Activated CD4-positive, alpha-beta T cell treated with anti-CD3 and anti-CD28 coated beads, Interleukin-2, Interleukin-6, amounts not matched to agents 100 ng/mL and 50 ng/mL, durations not matched to agents 16 hours and 8 hours (primary cell): Measurements from ENCODE around the gene IL31RA.
"Not testable (repeated sequence)": the region's sequence is repeated elsewhere in the genome, so short reads cannot be mapped to it uniquely, and the experiment has no call there.

Experiments
- DNase-seq: peaks from one replicate; pipeline ENCODE4 v3.0.0-alpha.2; 2020

IL31RA gene

GRCh38 chr5:55927861-55928655 lies 76.9 kb downstream of the IL31RA start:
- DNase-seq, result no peak

GRCh38 chr5:55929020-55929799 lies 78.1 kb downstream of the IL31RA start:
- no peak for DNase-seq

- DNase-seq, result no peak
These were observed 81.5 kb downstream of the IL31RA start for GRCh38 chr5:55932700-55933099.

GRCh38 chr5:55933377-55934114 lies 82.4 kb downstream of the IL31RA start:
- no peak for DNase-seq

- DNase-seq, result no peak
These were observed 83.0 kb downstream of the IL31RA start for GRCh38 chr5:55934115-55934613.

- no peak for DNase-seq
These were observed 83.6 kb downstream of the IL31RA start for GRCh38 chr5:55934720-55935119.

GRCh38 chr5:55935371-55935770 lies 84.2 kb downstream of the IL31RA start:
- DNase-seq, result no peak

GRCh38 chr5:55936100-55936693 lies 85.0 kb downstream of the IL31RA start:
- peak; percentile 84 for DNase-seq

GRCh38 chr5:55937598-55937997 lies 86.4 kb downstream of the IL31RA start:
- not testable (repeated sequence) for DNase-seq

GRCh38 chr5:55941154-55941553 lies 90.0 kb downstream of the IL31RA start:
- DNase-seq, result not testable (repeated sequence)

GRCh38 chr5:55959208-55959607 lies 108.1 kb downstream of the IL31RA start:
- peak; percentile 27 for DNase-seq

- no peak for DNase-seq
These were observed 109.6 kb downstream of the IL31RA start for GRCh38 chr5:55960779-55961178.

- no peak for DNase-seq
These were observed 114.4 kb downstream of the IL31RA start for GRCh38 chr5:55965525-55965924.

GRCh38 chr5:55966284-55966683 lies 115.1 kb downstream of the IL31RA start:
- peak; percentile 10 for DNase-seq

GRCh38 chr5:55969956-55970355 lies 118.8 kb downstream of the IL31RA start:
- no peak for DNase-seq
